Suppressor macrophage treated with lipopolysaccharide for 4 hours (primary cell): ENCODE data around the gene CUBN.
"Not testable (repeated sequence)": the region's sequence is repeated elsewhere in the genome, so short reads cannot be mapped to it uniquely, and the experiment has no call there.

ENCODE experiments used
- DNase-seq: peaks from one replicate; pipeline ENCODE4 v3.0.0-alpha.2; 2020

Gene CUBN

GRCh38 chr10:17138460-17139042, 8.9 kb upstream of the CUBN start:
- DNase-seq: no peak

- DNase-seq: no peak
These were observed 5.2 kb upstream of the CUBN start for GRCh38 chr10:17134737-17135260.

GRCh38 chr10:17134282-17134681, 4.7 kb upstream of the CUBN start:
- DNase-seq: no peak

- peak; percentile 59 for DNase-seq
These were observed 1.4 kb downstream of the CUBN start for GRCh38 chr10:17128261-17128660.

- no peak for DNase-seq
These were observed 3.3 kb downstream of the CUBN start for GRCh38 chr10:17126327-17126726.

- DNase-seq: no peak
These were observed 4.3 kb downstream of the CUBN start for GRCh38 chr10:17125206-17125893.

GRCh38 chr10:17123961-17124360, 5.7 kb downstream of the CUBN start:
- no peak for DNase-seq

- no peak for DNase-seq
These were observed 6.6 kb downstream of the CUBN start for GRCh38 chr10:17122726-17123661.

- no peak for DNase-seq
These were observed 7.6 kb downstream of the CUBN start for GRCh38 chr10:17122052-17122451.

GRCh38 chr10:17120694-17121093, 8.9 kb downstream of the CUBN start:
- DNase-seq: no peak

- DNase-seq: no peak
These were observed 9.8 kb downstream of the CUBN start for GRCh38 chr10:17119845-17120244.

GRCh38 chr10:17116193-17116592, 13.4 kb downstream of the CUBN start:
- no peak for DNase-seq

GRCh38 chr10:17115683-17116082, 13.9 kb downstream of the CUBN start:
- DNase-seq: no peak

GRCh38 chr10:17114878-17115444, 14.7 kb downstream of the CUBN start:
- not testable (repeated sequence) for DNase-seq

- no peak for DNase-seq
These were observed 15.6 kb downstream of the CUBN start for GRCh38 chr10:17113889-17114540.

- DNase-seq: no peak
These were observed 16.3 kb downstream of the CUBN start for GRCh38 chr10:17113346-17113745.

GRCh38 chr10:17112566-17112965, 17.0 kb downstream of the CUBN start:
- no peak for DNase-seq

GRCh38 chr10:17109475-17110207, 20.0 kb downstream of the CUBN start:
- peak; percentile 46 for DNase-seq

GRCh38 chr10:17109046-17109445, 20.6 kb downstream of the CUBN start:
- DNase-seq: no peak

GRCh38 chr10:17106991-17107390, 22.6 kb downstream of the CUBN start:
- DNase-seq: no peak

- DNase-seq: no peak
These were observed 27.7 kb downstream of the CUBN start for GRCh38 chr10:17101910-17102266.
